SK-N-MC (cell line): ENCODE data around the gene PDSS1.

Experiments used
- DNase-seq: peaks from one replicate; pipeline ENCODE4 v3.0.0-alpha.2; 2011; ENCODE audit warnings: low read depth, low spot score
- H3K27ac ChIP-seq: fragments of 200-600 bp; sonication (generic); 2 replicates; pipeline ENCODE4 v1.5.1; 2016; ENCODE audit warnings: mixed run types
- H3K36me3 ChIP-seq: fragments of 200-600 bp; sonication (generic); 2 replicates; pipeline ENCODE4 v1.6.1; 2017; ENCODE audit warnings: antibody characterized with exemption, low read length, mixed read lengths; ENCODE audit not compliant: insufficient read depth
- H3K4me3 ChIP-seq: fragments of 200-600 bp; sonication (generic); 2 replicates; pipeline ENCODE4 v1.5.1; 2016
- H3K9ac ChIP-seq: fragments of 200-600 bp; sonication (generic); 2 replicates; pipeline ENCODE4 v1.8.0; 2017; ENCODE audit warnings: mixed run types, mixed read lengths; ENCODE audit not compliant: insufficient read length
- H3K9me3 ChIP-seq: fragments of 200-600 bp; sonication (generic); 2 replicates; pipeline ENCODE4 v1.6.1; 2017; ENCODE audit warnings: low read depth, mild to moderate bottlenecking, antibody characterized with exemption, low read length, moderate library complexity, mixed read lengths
- EZH2 ChIP-seq: fragments of 200-600 bp; sonication (generic); IDR thresholded peaks from one replicate; pipeline ENCODE4 v1.6.1; 2017; ENCODE audit warnings: antibody characterized with exemption
- FOXP2 ChIP-seq: optimal IDR thresholded peaks from 2 replicates; pipeline ENCODE3; 2011; ENCODE audit warnings: mild to moderate bottlenecking, moderate library complexity; ENCODE audit not compliant: insufficient read depth; ENCODE audit errors: extremely low read length, control extremely low read depth
- POLR2AphosphoS5 ChIP-seq: IDR thresholded peaks from 2 replicates; pipeline ENCODE4 v1.6.1; 2012; ENCODE audit warnings: mild to moderate bottlenecking, low read depth, low read length, borderline replicate concordance

The PDSS1 gene

GRCh38 chr10:26696786-26697162 is 727 bp upstream of the PDSS1 start:
- TF ChIP-seq FOXP2 (no peak), POLR2AphosphoS5 (no peak), EZH2 (no peak)
- no peaks in the 10 kb centered on the region for H3K9me3 ChIP-seq
- H3K9ac ChIP-seq = peak overlapping the region; percentile 90
- H3K36me3 ChIP-seq = peaks cover 13% of the 10 kb centered on the region; the same call in 1 of the 2 replicates
- H3K27ac ChIP-seq = peak overlapping the region; percentile 56
- H3K4me3 ChIP-seq = peak overlapping the region; percentile 86
- no peak for DNase-seq

GRCh38 chr10:26697922-26698608 is 564 bp downstream of the PDSS1 start:
- Histone ChIP-seq H3K9me3 (no peaks in the 10 kb centered on the region), H3K27ac (peak overlapping the region; percentile 62; the same call in 1 of the 2 replicates), H3K36me3 (peaks cover 25% of the 10 kb centered on the region), H3K9ac (peak overlapping the region; percentile 90), H3K4me3 (peak overlapping the region; percentile 86)
- no peak for DNase-seq
- TF ChIP-seq FOXP2 (no peak), POLR2AphosphoS5 (no peak)

- DNase-seq = no peak
- no peaks in the 10 kb centered on the region for H3K9me3 ChIP-seq
- no peak overlapping the region for H3K27ac ChIP-seq
- no peak for TF ChIP-seq FOXP2
- TF ChIP-seq EZH2 = no peak
- TF ChIP-seq POLR2AphosphoS5 = no peak
- H3K9ac ChIP-seq = peak overlapping the region; percentile 90
- H3K4me3 ChIP-seq = peak overlapping the region; percentile 86
- H3K36me3 ChIP-seq = peaks cover 26% of the 10 kb centered on the region
Observed at GRCh38 chr10:26698909-26699308, 1.4 kb downstream of the PDSS1 start.

GRCh38 chr10:26699631-26700030 is 2.1 kb downstream of the PDSS1 start:
- no peak for DNase-seq
- Histone ChIP-seq H3K9me3 (no peaks in the 10 kb centered on the region), H3K27ac (no peak overlapping the region), H3K9ac (no peak overlapping the region), H3K4me3 (no peak overlapping the region; the same call in 1 of the 2 replicates), H3K36me3 (peaks cover 32% of the 10 kb centered on the region)
- TF ChIP-seq POLR2AphosphoS5 = no peak
- TF ChIP-seq FOXP2 = no peak
- no peak for TF ChIP-seq EZH2

GRCh38 chr10:26700884-26701630 is 3.6 kb downstream of the PDSS1 start:
- no peak overlapping the region for H3K4me3 ChIP-seq
- no peak overlapping the region for H3K27ac ChIP-seq
- TF ChIP-seq POLR2AphosphoS5 (no peak), FOXP2 (no peak), EZH2 (no peak)
- no peak overlapping the region for H3K9ac ChIP-seq
- no peak for DNase-seq
- H3K9me3 ChIP-seq = no peaks in the 10 kb centered on the region
- H3K36me3 ChIP-seq = peaks cover 43% of the 10 kb centered on the region

- Histone ChIP-seq H3K27ac (no peak overlapping the region), H3K9me3 (no peaks in the 10 kb centered on the region), H3K36me3 (peaks cover 64% of the 10 kb centered on the region), H3K9ac (no peak overlapping the region), H3K4me3 (no peak overlapping the region)
- TF ChIP-seq EZH2 (no peak), FOXP2 (no peak), POLR2AphosphoS5 (no peak)
- no peak for DNase-seq
Observed at GRCh38 chr10:26703096-26703495, 5.6 kb downstream of the PDSS1 start.

- TF ChIP-seq FOXP2 = no peak
- TF ChIP-seq EZH2 = no peak
- TF ChIP-seq POLR2AphosphoS5 = no peak
- Histone ChIP-seq H3K9me3 (no peaks in the 10 kb centered on the region), H3K36me3 (peaks cover 65% of the 10 kb centered on the region), H3K9ac (no peak overlapping the region), H3K4me3 (no peak overlapping the region), H3K27ac (no peak overlapping the region)
- DNase-seq = no peak
Observed at GRCh38 chr10:26703974-26704373, 6.5 kb downstream of the PDSS1 start.

GRCh38 chr10:26706206-26706605 is 8.7 kb downstream of the PDSS1 start:
- Histone ChIP-seq H3K36me3 (peaks cover 58% of the 10 kb centered on the region), H3K27ac (no peak overlapping the region), H3K4me3 (no peak overlapping the region), H3K9me3 (no peaks in the 10 kb centered on the region), H3K9ac (no peak overlapping the region)
- no peak for DNase-seq
- no peak for TF ChIP-seq POLR2AphosphoS5
- TF ChIP-seq FOXP2 = no peak
- no peak for TF ChIP-seq EZH2

GRCh38 chr10:26706936-26707335 is 9.4 kb downstream of the PDSS1 start:
- no peak overlapping the region for H3K9ac ChIP-seq
- no peak overlapping the region for H3K4me3 ChIP-seq
- no peak overlapping the region for H3K27ac ChIP-seq
- DNase-seq = no peak
- peaks cover 57% of the 10 kb centered on the region for H3K36me3 ChIP-seq
- no peaks in the 10 kb centered on the region for H3K9me3 ChIP-seq
- TF ChIP-seq EZH2 = no peak
- TF ChIP-seq FOXP2 = no peak
- no peak for TF ChIP-seq POLR2AphosphoS5
